Astrocyte of the hippocampus (primary cell): Measurements from ENCODE around the gene CCM2.

Experiments
- DNase-seq: peaks from one replicate; pipeline ENCODE4 v3.0.0; 2011; ENCODE audit warnings: low read depth, low spot score

Gene CCM2

DNA sequence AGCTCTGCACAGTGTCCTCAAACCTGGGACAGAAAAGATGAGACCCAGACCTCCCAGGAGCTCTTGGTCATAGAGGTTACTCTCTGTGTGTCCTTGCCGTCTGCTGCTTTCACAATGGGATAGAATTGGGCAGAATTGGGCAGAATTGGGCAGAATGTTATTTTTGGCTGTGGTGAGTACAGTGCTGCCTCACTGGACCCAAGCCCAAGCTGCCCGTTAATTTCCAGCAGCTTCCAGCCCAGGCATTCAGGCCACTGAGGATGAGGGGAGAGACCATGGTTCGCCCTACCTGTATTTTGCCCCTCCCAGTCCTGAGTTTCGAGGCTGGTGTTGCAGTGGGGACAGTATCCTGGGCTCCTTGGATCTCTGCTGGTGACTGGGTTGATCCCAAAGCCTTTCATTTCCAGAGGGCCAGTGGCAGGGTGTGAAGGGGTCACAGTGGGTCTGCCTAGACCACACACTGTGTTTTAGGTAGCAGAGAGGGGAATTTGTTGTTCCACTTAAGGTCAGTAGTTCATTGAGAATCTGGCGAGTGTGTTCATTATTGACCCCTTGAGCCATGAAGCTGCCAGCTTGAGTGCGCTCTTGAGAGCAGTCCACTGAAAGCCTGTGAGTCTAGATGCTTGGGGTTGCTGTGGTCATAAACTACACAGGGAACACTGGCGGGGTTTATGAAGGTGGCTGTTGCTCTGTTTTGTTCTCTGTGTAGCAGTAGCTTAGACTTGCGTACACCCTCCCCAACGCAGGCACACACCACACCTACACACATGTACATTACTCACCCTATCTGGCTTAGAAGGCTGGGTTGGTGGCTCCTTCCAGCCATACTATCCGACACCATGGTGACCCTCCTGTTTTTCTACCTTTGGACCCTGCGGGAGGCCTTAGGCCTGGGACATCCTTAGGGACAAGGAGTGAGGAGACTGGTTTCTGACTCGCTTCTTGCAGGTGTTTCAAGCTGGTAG is 65.3 kb downstream of the CCM2 start:
- DNase-seq = no peak

GRCh38 chr7:45066409-45066808 is 66.4 kb downstream of the CCM2 start:
- DNase-seq = no peak

GRCh38 chr7:45067582-45067981 is 67.6 kb downstream of the CCM2 start:
- DNase-seq = no peak

- DNase-seq = no peak
Observed at GRCh38 chr7:45068236-45069023, 68.4 kb downstream of the CCM2 start.

DNA sequence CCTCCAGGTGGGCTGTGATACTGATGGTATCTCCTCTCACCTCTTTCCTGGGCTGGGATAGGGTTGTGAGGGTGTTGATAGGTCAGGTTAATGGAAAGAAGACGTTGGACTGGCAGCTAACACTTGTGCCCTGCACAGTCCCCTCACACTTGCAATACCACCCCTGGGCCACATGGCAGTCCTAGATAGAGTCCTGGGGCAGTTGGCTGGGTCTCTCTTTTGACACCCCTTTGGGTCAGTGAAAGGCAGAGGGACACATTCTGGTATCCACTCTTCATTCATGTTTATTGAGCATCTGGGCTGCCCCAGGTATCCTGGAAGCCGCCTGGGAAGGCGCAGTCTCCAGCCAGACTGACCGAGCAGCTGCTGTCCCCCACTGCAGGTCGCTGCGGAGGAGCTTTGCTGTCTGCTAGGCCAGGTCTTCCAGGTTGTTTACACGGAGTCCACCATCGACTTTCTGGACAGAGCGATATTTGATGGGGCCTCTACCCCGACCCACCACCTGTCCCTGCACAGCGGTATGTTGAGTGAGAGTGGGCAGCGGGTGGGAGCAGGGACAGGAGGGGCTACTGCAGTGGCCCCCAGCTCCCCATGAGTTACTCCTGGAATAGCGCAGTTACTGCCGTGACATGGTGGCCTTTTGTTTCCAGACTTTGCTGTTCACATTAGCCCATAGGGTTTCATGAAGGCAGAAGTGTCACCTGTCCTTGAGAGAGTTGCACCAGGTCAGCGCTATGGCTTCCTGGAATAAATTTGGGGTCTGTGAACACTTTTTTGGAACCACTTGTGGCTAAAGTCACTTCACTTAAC is 69.6 kb downstream of the CCM2 start:
- no peak for DNase-seq

DNA sequence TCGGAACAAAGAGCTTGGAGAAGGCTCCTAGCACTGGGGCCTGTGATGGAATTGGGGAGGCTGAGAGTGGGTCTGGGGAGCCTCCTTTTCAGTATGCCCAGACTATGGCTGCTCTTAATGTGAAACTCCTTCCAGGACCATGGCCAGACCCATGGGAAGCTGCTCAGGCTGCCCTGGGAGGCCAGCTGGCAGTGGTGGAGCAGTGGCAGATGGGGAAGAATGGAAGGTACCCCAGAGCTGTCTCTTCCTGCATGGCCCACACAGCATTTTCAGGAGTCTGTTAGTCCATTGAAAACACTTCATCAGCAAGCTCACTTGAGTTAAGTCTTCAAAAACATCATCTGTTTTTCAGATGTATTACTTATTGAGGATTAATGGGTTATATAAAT is 70.2 kb downstream of the CCM2 start:
- DNase-seq = no peak

- DNase-seq = no peak
Observed at GRCh38 chr7:45071528-45071927, 71.5 kb downstream of the CCM2 start.

- no peak for DNase-seq
Observed at GRCh38 chr7:45072131-45073030, 72.4 kb downstream of the CCM2 start.

DNA sequence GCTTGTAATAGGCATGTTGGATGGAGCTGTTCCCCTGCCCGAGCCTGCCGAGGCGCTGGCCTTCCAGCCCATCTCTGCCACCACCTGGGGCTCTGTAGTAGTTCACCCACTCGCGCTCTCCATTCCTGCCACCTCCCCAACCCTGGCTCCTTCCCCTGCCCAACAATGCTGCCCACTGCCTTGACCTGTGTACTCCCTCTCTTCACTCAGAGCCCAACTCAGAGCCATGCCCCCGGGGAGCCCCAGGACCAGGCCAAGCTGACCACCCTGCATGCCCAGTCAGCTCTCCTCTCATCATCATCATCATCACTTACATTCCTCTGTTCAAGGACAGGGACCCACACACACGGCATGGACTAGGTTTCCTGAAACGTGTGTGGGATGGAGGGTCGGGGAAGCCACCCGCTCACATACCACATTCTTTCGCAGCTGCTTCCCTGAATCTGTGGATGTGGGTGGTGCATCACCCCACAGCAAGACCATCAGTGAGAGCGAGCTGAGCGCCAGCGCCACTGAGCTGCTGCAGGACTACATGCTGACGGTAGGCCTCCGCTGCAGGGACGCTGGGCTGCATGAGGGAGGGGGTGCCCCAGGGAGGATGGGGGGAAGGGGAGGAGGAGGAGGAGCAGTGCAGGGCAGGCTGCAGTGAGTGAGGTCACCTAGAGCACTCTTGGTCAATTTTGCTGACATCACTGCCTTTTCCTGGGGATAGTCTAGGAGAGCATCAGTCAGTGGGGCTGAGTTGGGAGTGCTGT is 73.2 kb downstream of the CCM2 start:
- DNase-seq = no peak

GRCh38 chr7:45073786-45074527 is 74.0 kb downstream of the CCM2 start:
- no peak for DNase-seq

DNA sequence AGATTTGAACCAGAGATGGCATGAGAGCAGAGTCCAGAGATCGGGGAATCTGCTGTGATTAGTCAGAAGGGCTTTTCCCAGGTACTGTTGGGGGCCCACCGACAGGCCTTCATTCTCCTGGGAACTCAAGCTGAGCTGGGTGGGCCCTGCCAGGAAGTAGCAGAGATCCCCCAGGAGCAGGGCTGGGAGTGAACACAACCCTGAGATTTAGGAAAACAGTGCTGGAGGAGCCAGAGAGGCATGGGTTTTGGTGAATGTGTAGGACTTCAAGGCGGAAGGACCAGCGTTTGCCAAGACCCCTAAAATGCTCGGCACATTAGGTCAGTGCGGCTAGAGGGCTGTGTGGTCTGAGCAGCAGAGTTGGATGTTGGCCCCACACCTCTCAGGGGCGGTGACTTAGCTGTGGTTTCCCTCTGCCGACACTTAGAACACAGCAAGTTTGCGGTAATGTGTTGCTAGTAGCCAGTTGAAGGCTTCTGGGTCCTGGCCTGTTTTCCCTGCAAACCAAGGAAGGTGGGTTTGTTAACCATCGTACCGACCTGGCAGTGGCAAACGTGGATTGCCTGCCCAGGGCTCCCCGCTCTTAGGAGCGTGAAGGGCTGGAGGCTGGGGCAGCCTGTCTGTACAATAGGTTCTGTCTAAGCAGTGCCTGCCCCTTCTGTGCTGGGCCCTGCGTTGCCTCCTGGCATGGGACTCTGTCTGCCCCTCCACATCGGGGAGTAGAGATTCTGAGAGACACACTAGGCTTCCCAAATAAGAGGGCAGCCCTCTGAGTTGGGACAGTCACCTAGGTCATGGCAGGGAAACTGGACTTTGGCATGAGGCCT is 74.7 kb downstream of the CCM2 start:
- peak; percentile 51 for DNase-seq

DNA sequence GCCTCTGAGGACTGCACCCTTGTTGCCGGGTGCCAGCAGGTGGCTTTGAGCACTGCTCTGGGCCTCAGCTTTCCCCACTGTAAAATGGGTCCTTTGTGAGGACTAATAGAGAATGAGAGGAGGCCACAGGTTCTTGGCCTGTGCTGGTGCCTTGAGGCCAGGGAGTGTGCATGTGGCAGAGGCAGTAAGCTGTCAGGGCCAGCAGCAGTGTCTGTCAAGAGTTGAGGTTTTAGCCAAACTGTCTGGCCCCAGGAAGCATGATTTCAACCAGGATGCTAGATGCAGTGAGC is 75.3 kb downstream of the CCM2 start:
- DNase-seq = no peak

DNA sequence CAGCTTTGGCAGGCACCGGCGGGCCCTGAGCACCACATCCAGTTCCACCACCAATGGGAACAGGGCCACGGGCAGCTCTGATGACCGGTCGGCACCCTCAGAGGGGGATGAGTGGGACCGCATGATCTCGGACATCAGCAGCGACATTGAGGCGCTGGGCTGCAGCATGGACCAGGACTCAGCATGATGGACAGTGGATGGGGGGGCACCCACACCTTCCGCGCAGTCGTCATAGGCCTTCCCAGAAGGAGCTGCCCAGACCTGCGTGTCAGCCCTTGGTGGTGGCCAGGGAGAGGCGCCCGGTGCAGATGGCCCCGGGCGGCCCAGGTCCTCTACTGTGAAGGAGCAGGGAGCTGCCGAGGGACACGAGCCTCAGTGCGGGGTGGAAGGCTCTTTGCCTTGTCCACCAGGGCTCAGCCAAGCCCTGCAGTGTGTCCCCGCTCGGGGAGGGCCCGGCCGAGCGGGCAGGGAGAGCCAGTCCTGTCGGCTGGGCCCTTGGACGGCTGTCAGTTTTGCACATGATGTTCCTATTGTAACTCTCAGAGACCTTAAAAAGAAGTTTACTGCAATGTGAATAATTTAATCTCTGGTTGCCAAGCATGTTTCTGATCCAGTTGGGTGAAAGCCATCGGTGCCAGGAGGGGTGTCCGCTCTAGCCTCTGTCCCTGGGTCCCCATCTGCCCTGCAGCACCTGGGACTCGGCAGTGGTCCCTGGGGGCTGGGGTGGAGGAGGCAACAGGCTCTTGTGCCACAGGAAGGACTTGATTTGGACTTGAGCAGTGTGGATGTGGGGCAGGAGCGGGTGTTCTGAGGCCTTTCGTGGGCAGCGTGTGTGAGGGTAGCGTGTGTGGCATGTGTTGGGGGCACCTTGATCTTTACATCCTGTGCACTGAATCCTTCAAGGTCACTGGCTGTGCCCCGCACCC is 76.1 kb downstream of the CCM2 start:
- no peak for DNase-seq

- DNase-seq = no peak
Observed at GRCh38 chr7:45076946-45077345, 76.9 kb downstream of the CCM2 start.

- DNase-seq = no peak
Observed at GRCh38 chr7:45077579-45077978, 77.6 kb downstream of the CCM2 start.

DNA sequence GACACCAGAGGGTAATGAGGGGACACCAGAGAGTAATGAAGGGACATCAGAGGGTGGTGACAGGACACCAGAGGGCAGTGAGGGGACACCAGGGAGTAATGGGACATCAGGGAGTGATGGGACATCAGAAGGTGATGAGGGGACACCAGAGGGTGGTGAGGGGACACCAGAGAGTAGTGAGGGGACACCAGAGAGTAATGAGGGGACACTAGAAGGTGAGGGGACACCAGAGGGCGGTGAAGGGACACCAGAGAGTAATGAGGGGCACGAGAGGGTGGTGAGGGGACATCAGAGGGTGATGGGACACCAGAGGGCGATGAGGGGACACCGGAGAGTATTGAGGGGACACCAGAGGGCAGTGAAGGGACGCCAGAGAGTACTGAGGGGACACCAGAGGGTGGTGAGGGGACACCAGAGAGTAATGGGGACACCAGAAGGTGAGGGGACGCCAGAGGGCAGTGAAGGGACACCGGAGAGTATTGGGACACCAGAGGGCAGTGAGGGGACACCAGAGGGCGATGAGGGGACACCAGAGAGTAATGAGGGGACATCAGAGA is 78.2 kb downstream of the CCM2 start:
- DNase-seq = no peak

- no peak for DNase-seq
Observed at GRCh38 chr7:45080265-45080957, 80.4 kb downstream of the CCM2 start.
